ENCODE measurements around the gene PSMB7. TPM values are rescaled to one million over a fixed set of nuclear protein-coding genes. Genes with fewer than 3 reads are reported as not detected.

Gene PSMB7
- total RNA-seq, 1 donor from 2014 or later, result 142 TPM

GRCh38 chr9:124353166-124353768, 62.0 kb downstream of the PSMB7 start:
- no peak overlapping the region for H3K4me3 Mint-ChIP-seq
- no peaks in the 10 kb centered on the region for H3K27me3 Mint-ChIP-seq (ENCODE audit: low read depth)
- TF ChIP-seq, protein P1, sequence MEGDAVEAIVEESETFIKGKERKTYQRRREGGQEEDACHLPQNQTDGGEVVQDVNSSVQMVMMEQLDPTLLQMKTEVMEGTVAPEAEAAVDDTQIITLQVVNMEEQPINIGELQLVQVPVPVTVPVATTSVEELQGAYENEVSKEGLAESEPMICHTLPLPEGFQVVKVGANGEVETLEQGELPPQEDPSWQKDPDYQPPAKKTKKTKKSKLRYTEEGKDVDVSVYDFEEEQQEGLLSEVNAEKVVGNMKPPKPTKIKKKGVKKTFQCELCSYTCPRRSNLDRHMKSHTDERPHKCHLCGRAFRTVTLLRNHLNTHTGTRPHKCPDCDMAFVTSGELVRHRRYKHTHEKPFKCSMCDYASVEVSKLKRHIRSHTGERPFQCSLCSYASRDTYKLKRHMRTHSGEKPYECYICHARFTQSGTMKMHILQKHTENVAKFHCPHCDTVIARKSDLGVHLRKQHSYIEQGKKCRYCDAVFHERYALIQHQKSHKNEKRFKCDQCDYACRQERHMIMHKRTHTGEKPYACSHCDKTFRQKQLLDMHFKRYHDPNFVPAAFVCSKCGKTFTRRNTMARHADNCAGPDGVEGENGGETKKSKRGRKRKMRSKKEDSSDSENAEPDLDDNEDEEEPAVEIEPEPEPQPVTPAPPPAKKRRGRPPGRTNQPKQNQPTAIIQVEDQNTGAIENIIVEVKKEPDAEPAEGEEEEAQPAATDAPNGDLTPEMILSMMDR (IDR thresholded peaks at IDR 0.05; ENCODE audit: unreplicated experiment), result no peak
- no peaks in the 10 kb centered on the region for H3K9me3 Mint-ChIP-seq
- no peak overlapping the region for H3K27ac Mint-ChIP-seq
- DNase-seq (ENCODE audit: low spot score in 2 of 2, unreplicated experiment in 2 of 2), result no peak
- H3K36me3 Mint-ChIP-seq, result peaks cover 36% of the 10 kb centered on the region
- no peaks in the 10 kb centered on the region for H3K4me1 Mint-ChIP-seq

DNA sequence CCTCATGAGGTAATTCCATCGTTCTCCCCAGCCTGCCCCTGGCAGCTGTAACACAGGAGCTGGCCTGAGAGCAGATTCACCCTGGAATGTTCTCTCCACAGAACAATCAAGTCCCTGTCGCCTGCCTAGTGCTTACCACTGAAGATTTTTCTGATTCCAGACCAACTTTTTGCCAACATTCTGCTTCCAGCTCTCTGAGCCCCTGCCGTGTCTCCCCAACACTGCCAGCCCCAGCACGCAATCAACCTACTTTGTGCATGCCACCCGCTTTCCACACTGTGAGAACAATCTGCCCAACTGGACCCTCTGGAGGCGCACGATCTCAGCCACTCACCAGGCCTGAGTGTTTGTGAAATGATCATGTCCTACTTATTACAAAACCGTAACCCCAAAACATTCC, 62.6 kb downstream of the PSMB7 start:
- H3K4me3 Mint-ChIP-seq, result no peak overlapping the region
- H3K4me1 Mint-ChIP-seq, result no peaks in the 10 kb centered on the region
- no peaks in the 10 kb centered on the region for H3K9me3 Mint-ChIP-seq
- peaks cover 38% of the 10 kb centered on the region for H3K36me3 Mint-ChIP-seq
- no peaks in the 10 kb centered on the region for H3K27me3 Mint-ChIP-seq (ENCODE audit: low read depth)
- H3K27ac Mint-ChIP-seq, result no peak overlapping the region
- no peak for DNase-seq (ENCODE audit: low spot score in 2 of 2, unreplicated experiment in 2 of 2)
- TF ChIP-seq, protein P1 (IDR thresholded peaks at IDR 0.05; ENCODE audit: unreplicated experiment), result no peak

GRCh38 chr9:124351672-124352468, 63.4 kb downstream of the PSMB7 start:
- H3K27ac Mint-ChIP-seq, result no peak overlapping the region
- H3K36me3 Mint-ChIP-seq, result peaks cover 38% of the 10 kb centered on the region

GRCh38 chr9:124350494-124351263, 64.6 kb downstream of the PSMB7 start:
- TF ChIP-seq, protein P1 (IDR thresholded peaks at IDR 0.05; ENCODE audit: unreplicated experiment), result no peak
- Mint-ChIP-seq H3K4me3 (no peak overlapping the region), H3K9me3 (no peaks in the 10 kb centered on the region), H3K27ac (no peak overlapping the region), H3K27me3 (ENCODE audit: low read depth) (no peaks in the 10 kb centered on the region), H3K4me1 (no peaks in the 10 kb centered on the region), H3K36me3 (peaks cover 35% of the 10 kb centered on the region)
- no peak for DNase-seq (ENCODE audit: low spot score in 2 of 2, unreplicated experiment in 2 of 2)

More at GRCh38 chr9:124351672-124352468, 63.4 kb downstream of the PSMB7 start:
- no peaks in the 10 kb centered on the region for H3K27me3 Mint-ChIP-seq (ENCODE audit: low read depth)
- no peaks in the 10 kb centered on the region for H3K9me3 Mint-ChIP-seq
- TF ChIP-seq, protein P1 (IDR thresholded peaks at IDR 0.05; ENCODE audit: unreplicated experiment), result no peak
- DNase-seq (ENCODE audit: low spot score in 2 of 2, unreplicated experiment in 2 of 2), result no peak
- no peaks in the 10 kb centered on the region for H3K4me1 Mint-ChIP-seq
- no peak overlapping the region for H3K4me3 Mint-ChIP-seq

GRCh38 chr9:124349675-124350493, 65.4 kb downstream of the PSMB7 start:
- H3K27me3 Mint-ChIP-seq (ENCODE audit: low read depth), result no peaks in the 10 kb centered on the region
- DNase-seq (ENCODE audit: low spot score in 2 of 2, unreplicated experiment in 2 of 2), result no peak
- no peak overlapping the region for H3K4me3 Mint-ChIP-seq
- no peaks in the 10 kb centered on the region for H3K4me1 Mint-ChIP-seq
- H3K27ac Mint-ChIP-seq, result no peak overlapping the region
- H3K36me3 Mint-ChIP-seq, result peaks cover 35% of the 10 kb centered on the region
- TF ChIP-seq, protein P1 (IDR thresholded peaks at IDR 0.05; ENCODE audit: unreplicated experiment), result no peak
- no peaks in the 10 kb centered on the region for H3K9me3 Mint-ChIP-seq
